Measurements from ENCODE around the gene YPEL4.
"Not testable (repeated sequence)": the region's sequence is repeated elsewhere in the genome, so short reads cannot be mapped to it uniquely, and the experiment has no call there.

Gene YPEL4, protein sequence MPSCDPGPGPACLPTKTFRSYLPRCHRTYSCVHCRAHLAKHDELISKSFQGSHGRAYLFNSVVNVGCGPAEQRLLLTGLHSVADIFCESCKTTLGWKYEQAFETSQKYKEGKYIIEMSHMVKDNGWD

DNA sequence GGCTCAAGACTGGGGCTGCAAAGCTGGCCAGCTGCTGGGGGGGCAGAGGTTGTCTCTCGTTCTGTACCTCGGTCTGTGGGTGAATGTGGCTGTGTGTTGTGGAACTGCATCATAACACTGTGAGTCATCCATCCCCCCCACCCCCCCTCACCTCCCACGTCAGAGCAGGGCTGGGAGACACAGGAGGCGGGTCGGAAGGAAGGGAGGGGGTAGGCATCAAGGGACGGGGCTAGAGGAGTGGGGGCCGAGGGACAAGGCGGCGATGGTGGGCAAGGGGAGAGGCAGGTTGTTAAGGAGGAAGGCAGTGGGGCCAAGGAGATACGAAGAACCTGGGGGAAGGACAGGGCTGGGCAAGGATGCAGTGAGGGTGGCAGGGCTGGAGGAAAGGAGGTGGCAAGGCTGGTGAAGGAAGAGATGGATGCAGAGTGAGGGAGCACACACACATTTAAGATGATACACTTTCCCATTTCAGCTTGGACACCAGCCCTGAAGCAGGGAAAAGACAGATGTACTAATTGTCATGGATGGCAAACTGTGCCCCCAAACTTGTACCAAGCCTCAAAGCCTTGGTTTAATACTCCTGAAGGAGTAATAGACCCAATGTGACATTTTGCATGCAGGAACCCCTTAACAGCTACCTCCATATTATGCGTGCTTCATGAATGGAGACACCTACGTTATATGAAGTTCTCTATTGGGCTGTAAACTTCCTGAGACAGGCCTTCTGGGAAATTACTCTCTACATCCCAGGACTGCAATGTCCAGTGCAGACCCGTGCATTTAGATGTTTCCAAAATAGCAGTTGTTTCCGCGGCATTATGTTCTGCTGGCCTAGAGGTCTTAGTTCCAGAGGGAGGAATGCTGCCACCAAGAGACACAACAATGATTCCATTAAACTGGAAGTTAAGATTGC, at the start of gene YPEL4:
Gene YPEL4, minus strand, starts transcription at position 87 of the 913 bp plus-strand sequence. CDS start 2,805 bp downstream, outside the sequence.
- peak; percentile 64 to 65 for DNase-seq

DNA sequence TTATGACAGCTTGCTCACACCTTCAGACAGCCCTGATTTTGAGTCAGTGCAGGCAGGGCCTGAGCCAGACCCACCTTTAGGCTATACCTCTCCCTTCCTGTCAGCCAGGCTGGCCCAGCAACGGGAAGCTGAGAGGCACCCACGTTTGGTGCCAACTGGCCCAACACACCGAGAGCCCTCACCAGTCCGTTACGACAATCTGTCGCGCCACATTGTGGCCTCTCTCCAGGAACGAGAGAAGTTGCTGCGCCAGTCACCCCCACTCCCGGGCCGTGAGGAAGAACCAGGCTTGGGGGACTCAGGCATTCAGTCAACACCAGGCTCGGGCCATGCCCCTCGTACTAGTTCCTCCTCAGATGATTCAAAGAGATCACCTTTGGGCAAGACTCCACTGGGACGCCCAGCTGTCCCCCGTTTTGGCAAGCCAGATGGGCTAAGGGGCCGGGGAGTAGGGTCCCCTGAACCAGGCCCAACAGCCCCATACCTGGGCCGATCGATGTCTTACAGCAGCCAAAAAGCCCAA, 49.2 kb upstream of the YPEL4 start:
- DNase-seq: no peak

DNA sequence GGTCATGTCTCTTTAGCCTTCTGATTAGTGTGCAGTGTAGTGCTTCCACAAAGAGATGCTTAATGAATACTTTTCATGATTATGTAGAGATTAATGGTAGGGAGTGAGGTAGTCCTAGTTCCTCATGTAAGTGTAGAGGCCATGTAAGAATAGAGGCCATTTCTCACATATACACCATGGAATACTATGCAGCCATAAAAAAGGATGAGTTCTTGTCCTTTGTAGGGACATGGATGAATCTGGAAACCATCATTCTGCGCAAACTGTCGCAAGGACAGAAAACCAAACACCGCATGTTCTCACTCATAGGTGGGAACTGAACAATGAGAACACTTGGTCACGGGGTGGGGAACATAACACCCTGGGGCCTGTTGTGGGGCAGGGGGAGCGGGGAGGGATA, 40.8 kb upstream of the YPEL4 start:
- not testable (repeated sequence) for DNase-seq

DNA sequence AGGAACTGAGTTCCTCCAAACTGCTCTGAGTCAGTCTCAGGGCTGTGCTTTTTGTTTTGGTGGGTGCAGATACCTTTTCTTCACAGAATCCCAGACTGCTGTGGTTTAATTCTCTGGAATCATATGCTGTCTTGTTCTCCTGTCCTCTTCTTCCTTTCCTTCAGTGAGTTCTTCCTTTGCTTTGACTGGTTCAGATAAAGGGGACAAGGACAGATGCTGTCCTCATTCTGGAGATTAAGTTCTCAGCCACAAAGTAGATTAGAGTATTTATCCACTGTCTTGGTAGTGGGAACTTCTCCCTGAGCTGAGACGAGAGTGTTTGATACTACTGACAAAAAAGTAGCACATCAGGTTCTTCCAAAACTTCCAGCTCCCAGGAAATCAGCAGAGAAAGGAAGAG, 31.5 kb upstream of the YPEL4 start:
- DNase-seq: no peak

DNA sequence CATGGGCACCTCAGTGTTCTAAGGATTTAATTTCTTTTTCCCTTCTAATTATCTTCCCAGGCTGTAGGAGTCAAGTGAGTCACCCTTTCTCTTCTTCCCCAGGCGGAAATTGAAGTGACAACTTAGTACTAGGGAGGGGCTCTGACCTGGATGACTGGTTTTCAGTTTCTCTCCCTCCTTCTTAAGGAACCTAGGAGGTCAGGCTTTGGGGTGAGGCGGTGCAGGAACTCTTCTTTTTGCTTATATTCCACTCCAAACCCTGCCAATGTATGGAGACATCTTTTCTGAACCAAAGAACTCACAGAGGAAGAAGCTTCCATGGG, 30.8 kb upstream of the YPEL4 start:
- no peak for DNase-seq

DNA sequence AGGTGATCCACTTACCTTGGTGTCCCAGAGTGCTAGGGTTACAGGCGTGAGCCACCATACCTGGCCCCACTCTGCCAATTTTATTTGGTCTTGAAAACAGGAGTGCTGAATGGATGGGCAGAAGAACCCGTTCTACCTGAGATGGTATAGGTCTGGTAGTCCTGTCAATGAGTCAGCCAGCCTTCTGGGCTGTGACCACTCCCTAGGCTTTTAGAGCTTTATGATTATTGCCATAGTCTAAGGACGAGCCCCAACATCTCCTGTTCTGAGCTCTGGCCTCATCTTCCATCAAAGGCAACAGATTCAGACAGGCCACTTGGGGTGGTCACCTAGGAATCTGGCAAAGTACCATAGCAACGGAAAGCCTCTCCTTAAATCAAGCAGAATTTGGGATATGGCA, 29.7 kb upstream of the YPEL4 start:
- DNase-seq: no peak

DNA sequence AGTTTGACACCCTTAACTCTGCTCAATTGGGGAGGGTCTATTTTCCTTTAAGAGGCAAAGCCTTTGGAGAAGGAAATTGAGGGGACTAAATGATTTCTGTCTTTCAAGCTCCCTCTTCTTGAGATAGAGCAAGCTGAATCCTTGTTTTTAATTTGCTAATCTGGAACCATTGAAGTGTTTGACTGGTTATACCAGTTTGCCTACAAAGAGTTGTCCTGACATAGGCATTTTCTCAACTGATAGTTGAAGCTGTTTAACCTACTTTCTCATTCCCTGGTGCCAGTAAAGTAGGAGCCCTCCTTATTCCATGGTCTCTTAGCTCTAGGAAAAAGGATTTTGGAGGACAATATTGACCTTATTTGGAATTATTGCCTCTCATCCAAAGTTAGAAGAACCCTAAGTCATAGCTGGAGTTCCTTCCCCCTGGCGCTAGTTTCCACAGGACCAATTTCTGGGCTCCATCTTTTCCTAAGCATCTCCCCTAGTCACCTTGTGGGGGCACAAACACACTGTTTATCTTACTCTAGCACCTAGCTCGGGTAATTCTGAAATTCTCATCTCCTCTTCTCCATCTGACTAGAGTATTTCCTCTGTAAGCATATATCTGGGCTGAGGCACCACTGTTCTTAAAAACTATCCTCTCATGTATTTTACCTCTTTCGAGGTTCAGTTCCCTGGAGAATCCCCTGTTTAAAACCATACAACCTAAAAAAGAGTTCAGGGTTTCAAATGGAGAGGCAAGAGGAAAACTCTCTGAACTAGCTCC, 25.6 kb upstream of the YPEL4 start:
- no peak for DNase-seq

DNA sequence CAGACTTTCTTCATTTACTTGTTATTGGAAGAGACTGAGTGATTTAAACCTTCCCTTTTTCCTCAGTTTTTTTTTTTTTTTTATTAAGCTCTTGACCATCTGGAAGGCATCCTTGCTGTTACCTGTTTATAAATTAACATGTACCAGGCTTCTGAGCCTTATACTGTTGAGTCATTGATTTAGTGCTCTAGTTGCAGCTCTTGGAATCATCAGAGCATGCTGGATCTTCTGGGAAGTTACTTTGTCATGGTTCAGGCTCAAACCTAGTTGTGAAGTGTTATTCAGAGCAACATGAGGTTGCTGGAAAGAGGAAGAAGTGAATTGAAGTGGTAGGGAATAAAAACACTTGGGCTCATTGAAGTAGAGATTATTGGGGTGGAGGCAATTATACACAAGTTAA, 24.5 kb upstream of the YPEL4 start:
- no peak for DNase-seq

DNA sequence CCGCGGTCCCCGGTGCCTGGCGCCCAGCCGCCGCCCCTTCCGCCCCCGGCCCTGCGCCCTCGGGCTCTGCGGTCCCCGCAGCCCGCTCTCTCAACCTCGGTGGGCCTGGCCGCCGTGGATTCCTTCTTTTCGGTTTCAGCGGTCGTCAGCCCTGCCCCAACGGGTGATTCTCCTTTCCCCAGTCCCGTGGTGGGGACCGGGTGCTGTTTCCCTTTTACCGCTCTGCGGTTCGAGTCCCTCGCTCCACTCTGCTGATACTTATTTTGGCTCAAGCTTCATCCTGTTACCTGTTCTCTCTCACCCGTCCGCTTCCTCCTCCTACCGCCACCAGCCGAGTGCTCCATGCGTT, 18.7 kb upstream of the YPEL4 start:
- DNase-seq: no peak

DNA sequence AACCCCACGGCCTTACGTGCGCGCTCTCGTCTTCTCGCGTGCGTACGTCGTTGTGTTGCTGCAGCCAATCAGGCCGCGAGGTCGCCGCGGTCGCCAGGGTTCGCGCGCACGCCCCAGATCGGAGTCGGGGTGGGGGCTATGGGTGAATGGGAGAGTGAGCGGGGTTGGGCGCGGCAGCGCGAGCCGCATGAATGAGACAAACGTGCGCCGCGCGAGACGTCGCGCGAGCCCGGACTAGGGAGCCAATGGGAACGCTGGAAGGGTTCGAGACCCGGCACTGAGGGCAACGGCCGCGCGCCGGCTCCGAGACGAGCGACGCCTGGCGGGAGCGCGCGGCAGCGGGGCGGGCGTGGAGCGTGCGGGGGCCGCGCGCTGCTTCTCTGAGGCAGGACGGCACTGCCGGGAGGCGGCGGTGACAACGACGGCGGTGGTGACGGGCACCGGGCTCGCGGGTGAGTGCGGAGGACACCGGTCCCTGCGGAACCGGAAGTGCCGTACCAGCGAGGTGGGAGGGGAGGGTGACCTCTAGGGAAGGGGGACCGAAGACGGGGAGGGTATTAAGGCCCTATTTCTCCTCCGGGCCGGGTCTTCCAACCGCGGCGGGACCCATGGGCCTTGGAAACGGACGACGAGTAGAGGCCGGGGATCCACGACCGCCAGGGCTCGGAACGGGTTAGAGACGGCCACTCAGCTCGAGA, 18.2 kb upstream of the YPEL4 start, which contains the start of gene ZDHHC5:
Gene ZDHHC5, plus strand, starts transcription at position 379 of the 698 bp plus-strand sequence. CDS start 4,977 bp downstream, outside the sequence.
- peak; percentile 99 for DNase-seq

DNA sequence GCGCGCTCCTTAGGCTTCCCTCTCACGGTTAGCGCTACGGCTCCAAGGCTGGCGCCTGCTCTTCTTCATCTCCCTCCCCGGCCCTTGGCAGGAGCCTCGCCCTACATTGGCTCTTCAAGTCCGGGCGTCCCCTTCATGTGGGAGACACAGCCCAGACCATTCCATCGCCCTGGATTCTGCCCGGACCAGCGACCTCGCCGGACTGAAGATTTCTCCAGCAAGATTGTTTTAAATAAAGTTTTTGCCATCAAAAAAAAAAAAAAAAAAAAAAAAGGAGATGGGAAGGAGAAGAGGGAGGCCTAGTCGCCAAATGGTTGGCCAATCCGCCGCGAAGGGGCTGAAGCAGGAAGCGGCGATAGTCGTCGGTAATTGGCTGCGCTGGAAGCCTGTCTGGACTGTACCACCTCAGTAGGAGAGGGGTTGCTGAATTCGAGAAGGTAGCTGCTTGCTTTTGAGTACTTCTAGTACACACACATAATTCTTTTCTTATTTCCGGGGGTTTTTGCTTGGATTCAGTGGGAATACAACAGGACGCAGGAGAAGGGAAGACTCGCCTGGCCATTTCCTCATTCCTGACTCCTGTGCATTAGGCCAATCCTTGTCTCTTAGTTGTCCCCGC, 17.5 kb upstream of the YPEL4 start:
- peak in 1 of 2 experiments; percentile 91 for DNase-seq

DNA sequence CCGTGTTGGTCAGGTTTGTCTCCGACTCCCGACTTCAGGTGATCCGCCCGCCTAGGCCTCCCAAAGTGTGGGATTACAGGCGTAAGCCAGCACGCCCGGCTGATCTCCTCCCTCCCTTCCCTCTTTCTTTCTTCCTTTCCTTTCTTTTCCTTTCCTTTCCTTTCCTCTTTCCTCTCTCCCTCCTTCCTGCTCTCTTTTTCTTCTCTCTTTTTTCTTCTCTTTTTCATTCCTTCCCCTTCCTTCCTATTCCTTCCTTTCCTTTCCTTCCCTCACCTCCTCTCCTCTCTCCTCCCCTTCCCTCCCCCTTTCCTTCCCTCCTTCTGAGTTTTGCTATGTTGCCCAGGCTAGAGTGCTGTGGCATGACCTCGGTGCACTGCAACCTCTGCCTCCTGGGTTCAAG, 14.3 kb upstream of the YPEL4 start:
- no peak for DNase-seq

DNA sequence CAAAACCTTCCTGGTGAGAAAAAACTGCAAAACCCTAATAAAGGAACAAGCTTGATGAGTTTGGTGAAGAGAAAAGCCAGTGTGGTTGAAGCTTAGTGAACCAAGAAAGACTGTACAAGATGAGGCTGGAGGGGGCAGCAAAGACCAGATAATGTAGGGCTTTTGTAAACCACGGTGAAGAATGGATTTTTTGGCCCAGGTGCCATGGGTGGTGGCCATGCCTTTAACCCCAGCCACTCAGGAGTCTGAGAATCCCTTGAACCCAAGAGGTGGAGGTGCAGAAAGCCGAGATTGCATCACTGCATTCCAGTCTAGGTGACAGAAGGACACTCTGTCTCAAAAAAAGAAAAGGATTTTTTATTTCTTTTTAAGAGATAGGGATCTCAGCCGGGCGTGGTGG, 13.2 kb upstream of the YPEL4 start:
- no peak for DNase-seq

DNA sequence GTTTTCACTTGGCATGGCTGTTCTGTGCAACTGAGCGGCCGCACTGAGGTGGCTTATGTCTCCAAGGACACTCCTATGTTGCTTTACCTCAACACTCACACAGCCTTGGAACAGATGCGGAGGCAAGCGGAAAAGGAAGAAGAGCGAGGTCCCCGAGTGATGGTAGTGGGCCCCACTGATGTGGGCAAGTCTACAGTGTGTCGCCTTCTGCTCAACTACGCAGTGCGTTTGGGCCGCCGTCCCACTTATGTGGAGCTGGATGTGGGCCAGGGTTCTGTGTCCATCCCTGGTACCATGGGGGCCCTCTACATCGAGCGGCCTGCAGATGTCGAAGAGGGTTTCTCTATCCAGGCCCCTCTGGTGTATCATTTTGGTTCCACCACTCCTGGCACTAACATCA, 10.0 kb upstream of the YPEL4 start:
- no peak for DNase-seq

DNA sequence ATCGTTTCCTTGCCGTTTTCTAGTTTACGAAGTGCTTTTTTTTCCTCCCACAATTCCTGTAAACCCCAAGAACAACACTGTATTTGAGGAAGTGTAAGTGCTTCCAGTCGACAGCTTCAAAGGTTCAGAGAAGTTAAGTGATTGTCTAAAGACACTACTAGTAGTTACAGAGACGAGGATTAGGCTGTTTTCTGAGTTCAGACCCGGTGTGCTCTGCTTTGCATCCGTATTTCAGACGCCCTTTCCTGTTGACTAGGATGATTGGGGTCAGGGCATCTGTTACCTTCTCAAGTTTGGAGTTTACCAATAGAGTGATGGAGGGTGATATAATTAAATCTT, 8.3 kb upstream of the YPEL4 start:
- no peak for DNase-seq

DNA sequence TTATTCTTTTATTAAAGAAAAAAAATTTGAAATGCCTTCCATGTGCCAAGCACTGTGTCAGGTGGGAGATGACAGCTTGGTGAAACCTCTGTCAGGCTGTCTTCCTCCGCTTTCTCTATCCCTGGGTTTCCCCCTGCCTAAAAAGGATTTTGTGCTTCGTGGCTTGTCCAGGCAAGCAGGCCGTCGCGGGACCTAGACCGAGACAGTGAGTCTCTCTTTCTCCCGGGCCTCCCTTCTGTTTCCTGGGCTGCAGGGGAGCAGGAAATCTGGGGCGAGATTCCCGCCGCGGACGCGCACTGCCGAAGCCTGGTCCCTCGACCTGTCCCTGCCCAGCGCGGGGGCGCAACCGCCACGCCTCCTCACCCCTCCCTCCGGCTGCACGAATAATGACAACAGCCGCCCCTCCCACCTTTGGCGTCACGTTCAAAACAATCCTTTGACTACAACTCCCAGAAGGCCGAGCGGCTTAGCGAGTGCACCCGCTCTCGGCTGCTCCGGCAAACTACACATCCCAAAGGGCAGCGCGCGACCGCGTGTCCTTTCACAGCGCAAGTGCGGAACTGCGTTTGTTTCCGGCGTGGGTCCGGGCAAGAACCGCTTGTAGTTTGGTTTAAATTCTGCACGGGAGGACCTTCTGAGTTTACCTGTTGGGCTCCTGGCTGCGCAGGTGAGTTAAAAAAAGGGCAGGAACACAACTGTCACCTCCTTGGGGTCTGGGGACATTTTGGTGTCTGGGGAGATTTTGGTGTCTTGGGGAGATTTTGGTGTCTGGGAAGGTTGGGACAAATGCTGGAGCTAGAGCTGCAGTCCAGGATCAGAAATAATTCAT, 7.7 kb upstream of the YPEL4 start, which contains the start of gene CLP1:
Gene CLP1, plus strand, starts transcription at position 569 of the 829 bp plus-strand sequence. CDS start 1,715 bp downstream, outside the sequence.
- peak; percentile 99 for DNase-seq

DNA sequence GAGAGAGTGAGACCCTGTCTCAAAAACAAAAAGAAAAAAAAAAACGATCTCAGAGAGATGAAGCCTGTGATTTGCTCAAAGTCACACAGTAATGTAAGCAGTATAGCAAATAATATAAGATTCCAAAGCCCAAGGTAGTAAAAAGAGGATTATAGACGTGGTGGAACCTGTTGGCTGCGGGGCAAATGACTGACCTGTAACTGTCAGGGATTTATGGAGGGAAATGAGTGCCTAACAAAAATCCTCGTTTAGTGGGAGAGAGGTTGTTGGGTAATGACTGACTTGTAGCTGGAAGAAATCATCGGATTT, 7.1 kb upstream of the YPEL4 start:
- no peak for DNase-seq

DNA sequence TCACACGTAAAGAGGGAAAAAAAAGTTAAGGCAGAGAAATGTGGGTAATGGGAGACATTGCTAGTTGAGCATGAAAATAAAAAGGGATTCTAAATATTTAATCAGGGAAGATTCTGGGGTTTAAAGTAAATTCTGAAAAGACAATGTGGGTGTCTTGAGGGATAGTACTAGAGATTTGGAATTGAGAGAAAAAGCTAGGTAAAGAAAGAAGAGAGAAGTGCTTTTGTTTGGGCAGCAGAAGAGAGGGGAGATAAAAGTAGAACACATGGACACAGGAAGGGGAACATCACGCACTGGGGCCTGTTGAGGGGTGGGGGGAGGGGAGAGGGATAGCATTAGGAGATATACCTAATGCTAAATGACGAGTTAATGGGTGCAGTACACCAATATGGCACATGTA, 3.5 kb upstream of the YPEL4 start:
- no peak for DNase-seq

DNA sequence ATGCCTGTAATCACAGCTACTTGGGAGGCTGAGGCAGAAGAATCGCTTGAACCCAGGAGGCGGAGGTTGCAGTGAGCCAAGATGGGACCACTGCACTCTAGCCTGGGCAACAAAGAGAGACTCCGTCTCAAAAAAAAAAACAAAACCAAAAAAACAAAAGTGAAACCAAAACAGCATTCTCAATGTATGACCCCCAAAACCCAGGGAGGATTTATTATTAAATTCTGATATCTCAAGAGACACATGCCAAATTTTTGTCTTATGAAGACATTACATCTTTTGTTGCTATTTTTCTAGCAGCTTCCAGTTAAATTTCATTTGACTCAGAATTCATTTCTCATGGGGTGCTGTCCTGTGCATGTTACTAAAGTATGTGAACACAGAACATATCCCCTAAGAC, 3.0 kb upstream of the YPEL4 start:
- DNase-seq: no peak

DNA sequence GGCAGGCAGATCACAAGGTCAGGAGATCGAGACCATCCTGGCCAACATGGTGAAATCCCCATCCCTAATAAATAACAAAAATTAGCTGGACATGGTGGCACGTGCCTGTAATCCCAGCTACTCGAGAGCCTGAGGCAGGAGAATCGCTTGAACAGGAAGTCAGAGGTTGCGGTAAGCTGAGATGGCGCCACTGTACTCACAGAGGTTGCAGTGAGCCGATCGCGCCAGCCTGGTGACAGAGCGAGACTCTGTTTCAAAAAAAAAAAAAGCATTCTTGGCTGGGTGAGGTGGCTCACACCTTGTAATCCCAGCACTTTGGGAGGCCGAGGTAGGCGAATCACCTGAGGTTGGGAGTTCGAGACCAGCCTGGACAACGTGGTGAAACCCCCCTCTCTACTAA, 2.5 kb upstream of the YPEL4 start:
- DNase-seq: not testable (repeated sequence)

DNA sequence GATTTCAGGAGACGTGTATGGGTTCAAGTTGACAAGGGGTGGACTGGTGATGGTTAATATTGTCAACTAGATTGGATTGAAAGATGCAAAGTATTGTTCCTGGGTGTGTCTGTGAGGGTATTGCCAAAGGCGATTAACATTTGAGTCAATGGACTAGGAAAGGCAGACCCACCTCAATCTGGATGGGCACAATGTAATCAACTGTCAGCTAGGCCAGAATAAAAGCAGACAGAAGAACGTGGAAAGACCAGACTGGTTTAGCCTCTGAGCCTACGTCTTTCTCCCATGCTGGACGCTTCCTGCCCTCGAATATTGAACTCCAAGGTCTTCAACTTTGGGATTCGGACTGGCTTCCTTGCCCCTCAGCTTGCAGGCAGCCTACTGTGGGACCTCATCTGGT, 1.7 kb upstream of the YPEL4 start:
- no peak for DNase-seq

DNA sequence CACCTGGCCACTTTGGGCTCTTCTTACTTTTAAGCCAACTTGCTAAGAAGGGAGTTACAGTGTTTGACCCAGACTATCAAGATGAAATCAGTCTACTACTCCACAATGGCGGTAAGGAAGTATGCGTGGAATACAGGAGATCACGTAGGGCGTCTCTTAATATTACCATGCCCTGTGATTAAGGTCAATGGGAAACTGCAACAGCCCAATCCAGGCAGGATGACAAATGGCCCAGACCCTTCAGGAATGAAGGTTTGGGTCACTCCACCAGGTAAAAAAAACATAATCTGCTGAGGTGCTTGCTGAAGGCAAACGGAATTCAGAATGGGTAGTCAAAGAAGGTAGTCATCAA, 1.0 kb upstream of the YPEL4 start:
- no peak for DNase-seq
